ENCODE data around the gene UNC50.

UNC50 gene

DNA sequence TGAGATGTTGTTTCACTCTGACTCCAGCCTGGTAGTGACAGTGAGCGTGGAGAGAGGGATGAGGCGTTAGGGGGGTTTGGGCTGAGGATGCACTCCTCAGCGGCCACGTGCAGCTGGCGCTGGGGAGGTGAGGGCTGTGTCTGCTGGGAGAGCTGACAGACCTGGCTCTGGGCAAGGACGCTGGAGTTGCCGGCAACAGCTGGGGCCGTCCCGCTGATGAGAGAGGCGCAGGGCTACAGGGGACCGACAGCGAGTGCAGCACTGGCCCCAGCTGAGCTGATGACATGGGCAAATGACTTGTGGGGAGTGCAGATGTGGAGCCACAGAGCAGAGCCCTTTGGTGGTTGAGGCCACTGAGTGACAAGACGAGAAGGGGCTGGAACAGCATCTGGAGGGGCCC is 38.5 kb upstream of the UNC50 start:
- Histone ChIP-seq H3K27me3 (ENCODE audit: insufficient read depth, poor library complexity, severe bottlenecking) (no peaks in the 10 kb centered on the region), H3K27ac (replicated peaks) (no peak overlapping the region), H3K4me3 (replicated peaks; ENCODE audit: insufficient read depth, low read length) (no peak overlapping the region)
- no peak for TF ChIP-seq GABPA (IDR thresholded peaks at IDR 0.05; ENCODE audit: low read depth)
- TF ChIP-seq, protein P1, sequence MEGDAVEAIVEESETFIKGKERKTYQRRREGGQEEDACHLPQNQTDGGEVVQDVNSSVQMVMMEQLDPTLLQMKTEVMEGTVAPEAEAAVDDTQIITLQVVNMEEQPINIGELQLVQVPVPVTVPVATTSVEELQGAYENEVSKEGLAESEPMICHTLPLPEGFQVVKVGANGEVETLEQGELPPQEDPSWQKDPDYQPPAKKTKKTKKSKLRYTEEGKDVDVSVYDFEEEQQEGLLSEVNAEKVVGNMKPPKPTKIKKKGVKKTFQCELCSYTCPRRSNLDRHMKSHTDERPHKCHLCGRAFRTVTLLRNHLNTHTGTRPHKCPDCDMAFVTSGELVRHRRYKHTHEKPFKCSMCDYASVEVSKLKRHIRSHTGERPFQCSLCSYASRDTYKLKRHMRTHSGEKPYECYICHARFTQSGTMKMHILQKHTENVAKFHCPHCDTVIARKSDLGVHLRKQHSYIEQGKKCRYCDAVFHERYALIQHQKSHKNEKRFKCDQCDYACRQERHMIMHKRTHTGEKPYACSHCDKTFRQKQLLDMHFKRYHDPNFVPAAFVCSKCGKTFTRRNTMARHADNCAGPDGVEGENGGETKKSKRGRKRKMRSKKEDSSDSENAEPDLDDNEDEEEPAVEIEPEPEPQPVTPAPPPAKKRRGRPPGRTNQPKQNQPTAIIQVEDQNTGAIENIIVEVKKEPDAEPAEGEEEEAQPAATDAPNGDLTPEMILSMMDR (IDR thresholded peaks at IDR 0.05; ENCODE audit: insufficient read depth, low read length) = no peak
- no peak for TF ChIP-seq REST (IDR thresholded peaks at IDR 0.05; ENCODE audit: insufficient replicate concordance, low read depth)
- TF ChIP-seq SPI1 (IDR thresholded peaks at IDR 0.05; ENCODE audit: borderline replicate concordance, low read depth) = no peak
- no peak for TF ChIP-seq POLR2AphosphoS5 (IDR thresholded peaks at IDR 0.05; ENCODE audit: low read depth)
- no peak for DNase-seq (ENCODE audit: low read depth in 1 of 2, low spot score in 1 of 2)

GRCh38 chr2:98570356-98570755 is 38.0 kb upstream of the UNC50 start:
- no peak overlapping the region for H3K4me3 ChIP-seq (replicated peaks; ENCODE audit: insufficient read depth, low read length)
- TF ChIP-seq, protein P1 (IDR thresholded peaks at IDR 0.05; ENCODE audit: insufficient read depth, low read length) = no peak
- no peak for TF ChIP-seq SPI1 (IDR thresholded peaks at IDR 0.05; ENCODE audit: borderline replicate concordance, low read depth)
- TF ChIP-seq POLR2AphosphoS5 (IDR thresholded peaks at IDR 0.05; ENCODE audit: low read depth) = no peak
- no peak for TF ChIP-seq GABPA (IDR thresholded peaks at IDR 0.05; ENCODE audit: low read depth)
- no peak for TF ChIP-seq REST (IDR thresholded peaks at IDR 0.05; ENCODE audit: insufficient replicate concordance, low read depth)
- H3K27ac ChIP-seq (replicated peaks) = no peak overlapping the region
- no peaks in the 10 kb centered on the region for H3K27me3 ChIP-seq (ENCODE audit: insufficient read depth, poor library complexity, severe bottlenecking)
- no peak for DNase-seq (ENCODE audit: low read depth in 1 of 2, low spot score in 1 of 2)

DNA sequence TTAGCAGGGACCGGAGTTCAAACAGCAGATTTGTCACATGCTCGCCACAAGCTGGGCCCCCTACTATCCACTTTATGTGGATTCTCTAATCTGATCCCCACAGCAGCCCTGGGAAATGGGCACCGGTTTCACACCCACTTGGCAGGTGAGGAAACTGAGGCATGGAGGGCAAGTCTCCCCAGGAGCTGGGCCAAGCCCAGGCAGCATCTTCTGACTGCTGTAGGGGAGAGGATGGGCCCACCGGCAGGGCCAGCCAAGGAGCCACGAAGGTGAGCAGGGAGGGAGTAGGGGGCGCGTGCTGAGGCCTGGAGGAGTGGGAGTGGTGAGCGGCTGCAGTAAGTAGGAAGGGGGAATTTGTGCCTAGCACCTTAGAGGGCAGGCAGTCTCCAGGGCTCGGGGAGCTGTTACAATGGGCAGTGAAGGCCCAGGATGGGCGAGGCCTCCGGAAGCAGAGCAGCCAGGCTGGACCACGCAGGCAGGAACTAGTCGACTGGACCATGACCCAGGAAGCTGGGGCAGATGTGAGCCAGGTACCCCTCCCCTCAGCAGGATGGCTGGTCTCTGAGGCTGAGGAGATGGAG is 37.2 kb upstream of the UNC50 start:
- Histone ChIP-seq H3K4me3 (replicated peaks; ENCODE audit: insufficient read depth, low read length) (no peak overlapping the region), H3K27ac (replicated peaks) (no peak overlapping the region), H3K27me3 (ENCODE audit: insufficient read depth, poor library complexity, severe bottlenecking) (no peaks in the 10 kb centered on the region)
- no peak for DNase-seq (ENCODE audit: low read depth in 1 of 2, low spot score in 1 of 2)
- TF ChIP-seq REST (IDR thresholded peaks at IDR 0.05; ENCODE audit: insufficient replicate concordance, low read depth) (no peak), SPI1 (IDR thresholded peaks at IDR 0.05; ENCODE audit: borderline replicate concordance, low read depth) (no peak), GABPA (IDR thresholded peaks at IDR 0.05; ENCODE audit: low read depth) (no peak), POLR2AphosphoS5 (IDR thresholded peaks at IDR 0.05; ENCODE audit: low read depth) (no peak)
- TF ChIP-seq, protein P1 (IDR thresholded peaks at IDR 0.05; ENCODE audit: insufficient read depth, low read length) = no peak
